PC-3 (cell line): ENCODE data around the gene MED15. TPM values are rescaled to one million over a fixed set of nuclear protein-coding genes. Genes with fewer than 3 reads are reported as not detected.

Experiments used
- ATAC-seq: fragments of 200-7000 bp; cut with Tn5 transposase; 2 replicates; pipeline ENCODE4 v1.9.1; 2020; ENCODE audit warnings: mild to moderate bottlenecking, moderate library complexity
- BruUV-seq: library from RNA; stranded (reverse); fragments of 400-500 nt; replicated peaks from 2 replicates; lab custom pipeline; 2021; lab: Mats Ljungman, UMichigan
- CTCF ChIA-PET: fragments of 300-600 bp; sonication (Branson Sonifier 250); formaldehyde crosslinking; loops from one replicate; lab custom pipeline; 2022; ENCODE audit warnings: antibody characterized with exemption; lab: Charles Lee
- POLR2A ChIA-PET: fragments of 300-600 bp; sonication (Branson Sonifier 250); formaldehyde crosslinking; loops from one replicate; lab custom pipeline; 2022; ENCODE audit warnings: antibody characterized with exemption; ENCODE audit not compliant: unreplicated experiment; lab: Charles Lee
- DNase-seq: peaks from one replicate; pipeline ENCODE4 v3.0.0-alpha.2; 2015
- H2AFZ ChIP-seq: fragments of 300-600 bp; sonication (generic); 2 replicates; pipeline ENCODE4 v1.6.0; 2016; ENCODE audit warnings: antibody characterized with exemption, low read length
- H3F3A ChIP-seq: fragments of 300-600 bp; sonication (generic); one replicate; pipeline ENCODE4 v1.6.0; 2017; ENCODE audit warnings: antibody characterized with exemption, low read length, control low read depth, mild to moderate bottlenecking; ENCODE audit not compliant: unreplicated experiment
- H3K27ac ChIP-seq: fragments of 300-600 bp; sonication (generic); 2 replicates; pipeline ENCODE4 v1.5.1; 2016; ENCODE audit warnings: mild to moderate bottlenecking, low read length
- H3K27me3 ChIP-seq: fragments of 300-600 bp; sonication (generic); 2 replicates; pipeline ENCODE4 v1.6.1; 2016; ENCODE audit warnings: low read length, mixed read lengths
- H3K36me3 ChIP-seq: fragments of 300-600 bp; sonication (generic); 2 replicates; pipeline ENCODE4 v1.6.1; 2016; ENCODE audit warnings: low read depth, mixed run types, low read length, mixed read lengths
- H3K4me1 ChIP-seq: fragments of 300-600 bp; sonication (generic); 2 replicates; pipeline ENCODE4 v1.5.1; 2016; ENCODE audit warnings: low read length; ENCODE audit not compliant: insufficient read depth
- H3K4me2 ChIP-seq: fragments of 300-600 bp; sonication (generic); 2 replicates; pipeline ENCODE4 v1.6.0; 2016; ENCODE audit warnings: low read length
- H3K4me3 ChIP-seq: fragments of 300-600 bp; sonication (generic); 2 replicates; pipeline ENCODE4 v1.5.1; 2016; ENCODE audit warnings: mild to moderate bottlenecking, low read length, mixed read lengths
- H3K79me2 ChIP-seq: fragments of 300-600 bp; sonication (generic); 2 replicates; pipeline ENCODE4 v1.6.1; 2017; ENCODE audit warnings: low read length, mixed read lengths
- H3K9ac ChIP-seq: fragments of 300-600 bp; sonication (generic); 2 replicates; pipeline ENCODE4 v1.6.0; 2016; ENCODE audit warnings: mild to moderate bottlenecking, low read length
- H3K9me2 ChIP-seq: fragments of 300-600 bp; sonication (generic); replicated peaks from 2 replicates; pipeline ENCODE4 v1.6.1; 2016; ENCODE audit warnings: mixed run types, low read length, mixed read lengths
- H3K9me3 ChIP-seq: fragments of 300-600 bp; sonication (generic); 2 replicates; pipeline ENCODE4 v1.6.1; 2016; ENCODE audit warnings: low read length, mixed read lengths
- H4K20me1 ChIP-seq: fragments of 300-600 bp; sonication (generic); 2 replicates; pipeline ENCODE4 v1.6.1; 2016; ENCODE audit warnings: low read length, mixed read lengths
- EZH2 ChIP-seq: fragments of 300-600 bp; sonication (generic); IDR thresholded peaks from one replicate; pipeline ENCODE4 v1.6.1; 2017; ENCODE audit warnings: antibody characterized with exemption, mild to moderate bottlenecking, low read length; ENCODE audit not compliant: unreplicated experiment
- EZH2phosphoT487 ChIP-seq: fragments of 300-600 bp; sonication (generic); IDR thresholded peaks from 2 replicates; pipeline ENCODE4 v1.6.1; 2018; ENCODE audit warnings: mild to moderate bottlenecking, antibody characterized with exemption, low read length, borderline replicate concordance
- intact Hi-C: fragments of 100-400 bp; cut with micrococcal nuclease; formaldehyde crosslinking; loops from 2 replicates; pipeline ENCODE4 v1.9.0; 2023
- total RNA-seq: library from RNA; depleted of rRNA; stranded (reverse); fragments of >200 nt; gene quantifications from 2 replicates; pipeline ENCODE4 v1.2.3, GENCODE V29; 2014
- TF ChIP-seq, protein P1 (sequence below): fragments of 300-600 bp; sonication (generic); conservative IDR thresholded peaks from 2 replicates; pipeline ENCODE4 v1.5.1; 2017; ENCODE audit warnings: antibody characterized with exemption, low read depth, mild to moderate bottlenecking, low read length

The MED15 gene
- total RNA-seq, 1 experiment from 2014 or later, result 55.9 TPM

DNA sequence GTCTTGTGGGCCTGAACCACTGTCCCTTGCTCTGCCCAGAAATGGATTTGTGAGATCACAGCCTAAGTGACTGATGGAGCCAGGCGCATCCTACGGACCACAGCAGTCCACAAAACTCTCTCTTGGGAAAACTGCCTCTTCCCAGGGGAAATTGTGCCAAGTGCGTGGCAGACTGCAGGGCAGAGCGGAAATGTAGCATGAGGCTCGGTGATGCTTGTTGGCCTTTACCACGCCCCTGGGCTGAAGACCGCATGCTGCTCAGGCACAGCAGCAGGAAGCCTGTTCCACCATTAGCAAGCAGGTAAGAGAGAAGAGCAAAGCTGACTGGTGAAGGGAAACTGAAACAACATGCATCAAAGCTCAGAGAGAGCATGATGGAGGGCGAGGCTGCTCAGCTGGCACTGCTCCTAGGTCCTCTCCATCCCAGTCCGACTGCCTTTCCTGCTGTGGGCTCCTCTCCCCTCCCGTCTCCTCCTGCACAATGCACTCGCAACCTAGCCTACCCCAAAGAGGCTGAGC is 43.3 kb upstream of the MED15 start:
- no peaks in the 10 kb centered on the region for H4K20me1 ChIP-seq
- ChIA-PET CTCF (no interaction called here), POLR2A (no interaction called here)
- H3K36me3 ChIP-seq, result no peaks in the 10 kb centered on the region
- H3K4me1 ChIP-seq, result no peaks in the 10 kb centered on the region
- H3K27ac ChIP-seq, result no peak overlapping the region
- H3K9ac ChIP-seq, result no peak overlapping the region
- H3K4me3 ChIP-seq, result no peak overlapping the region
- no TSS peak for BruUV-seq
- no peaks in the 10 kb centered on the region for H3K27me3 ChIP-seq
- DNase-seq, result no peak
- H3K4me2 ChIP-seq, result no peak overlapping the region
- intact Hi-C loops, result no loop called here
- no peaks in the 10 kb centered on the region for H3K9me2 ChIP-seq
- no peak overlapping the region for H2AFZ ChIP-seq
- no peaks in the 10 kb centered on the region for H3K9me3 ChIP-seq
- H3K79me2 ChIP-seq, result no peaks in the 10 kb centered on the region
- ATAC-seq, result no peak
- TF ChIP-seq EZH2phosphoT487 (no peak), EZH2 (no peak)
- TF ChIP-seq, protein P1, sequence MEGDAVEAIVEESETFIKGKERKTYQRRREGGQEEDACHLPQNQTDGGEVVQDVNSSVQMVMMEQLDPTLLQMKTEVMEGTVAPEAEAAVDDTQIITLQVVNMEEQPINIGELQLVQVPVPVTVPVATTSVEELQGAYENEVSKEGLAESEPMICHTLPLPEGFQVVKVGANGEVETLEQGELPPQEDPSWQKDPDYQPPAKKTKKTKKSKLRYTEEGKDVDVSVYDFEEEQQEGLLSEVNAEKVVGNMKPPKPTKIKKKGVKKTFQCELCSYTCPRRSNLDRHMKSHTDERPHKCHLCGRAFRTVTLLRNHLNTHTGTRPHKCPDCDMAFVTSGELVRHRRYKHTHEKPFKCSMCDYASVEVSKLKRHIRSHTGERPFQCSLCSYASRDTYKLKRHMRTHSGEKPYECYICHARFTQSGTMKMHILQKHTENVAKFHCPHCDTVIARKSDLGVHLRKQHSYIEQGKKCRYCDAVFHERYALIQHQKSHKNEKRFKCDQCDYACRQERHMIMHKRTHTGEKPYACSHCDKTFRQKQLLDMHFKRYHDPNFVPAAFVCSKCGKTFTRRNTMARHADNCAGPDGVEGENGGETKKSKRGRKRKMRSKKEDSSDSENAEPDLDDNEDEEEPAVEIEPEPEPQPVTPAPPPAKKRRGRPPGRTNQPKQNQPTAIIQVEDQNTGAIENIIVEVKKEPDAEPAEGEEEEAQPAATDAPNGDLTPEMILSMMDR, result no peak
- H3F3A ChIP-seq, result no peaks in the 10 kb centered on the region

- CTCF ChIA-PET, result no interaction called here
These were observed 42.3 kb upstream of the MED15 start for GRCh38 chr22:20464912-20465758.

More at GRCh38 chr22:20464912-20465758, 42.3 kb upstream of the MED15 start:
- H3K4me1 ChIP-seq, result no peaks in the 10 kb centered on the region
- no peak overlapping the region for H3K9ac ChIP-seq
- H3K9me3 ChIP-seq, result no peaks in the 10 kb centered on the region
- H3F3A ChIP-seq, result no peaks in the 10 kb centered on the region
- POLR2A ChIA-PET, result no interaction called here
- intact Hi-C loops, result no loop called here
- no peaks in the 10 kb centered on the region for H4K20me1 ChIP-seq
- DNase-seq (no peak), ATAC-seq (no peak)
- no peaks in the 10 kb centered on the region for H3K36me3 ChIP-seq
- no peak overlapping the region for H3K4me2 ChIP-seq
- no peak overlapping the region for H3K27ac ChIP-seq
- no peaks in the 10 kb centered on the region for H3K79me2 ChIP-seq
- no peaks in the 10 kb centered on the region for H3K9me2 ChIP-seq
- H2AFZ ChIP-seq, result no peak overlapping the region
- no peak overlapping the region for H3K4me3 ChIP-seq
- no peak for TF ChIP-seq EZH2
- TF ChIP-seq, protein P1, result no peak
- TF ChIP-seq EZH2phosphoT487, result no peak
- no TSS peak for BruUV-seq
- H3K27me3 ChIP-seq, result no peaks in the 10 kb centered on the region
